ENCODE results near the gene ETFB. TPM values are rescaled to one million over a fixed set of nuclear protein-coding genes. Genes with fewer than 3 reads are reported as not detected.

ETFB gene
- total RNA-seq, 1 experiment from 2014 or later: 114 TPM

DNA sequence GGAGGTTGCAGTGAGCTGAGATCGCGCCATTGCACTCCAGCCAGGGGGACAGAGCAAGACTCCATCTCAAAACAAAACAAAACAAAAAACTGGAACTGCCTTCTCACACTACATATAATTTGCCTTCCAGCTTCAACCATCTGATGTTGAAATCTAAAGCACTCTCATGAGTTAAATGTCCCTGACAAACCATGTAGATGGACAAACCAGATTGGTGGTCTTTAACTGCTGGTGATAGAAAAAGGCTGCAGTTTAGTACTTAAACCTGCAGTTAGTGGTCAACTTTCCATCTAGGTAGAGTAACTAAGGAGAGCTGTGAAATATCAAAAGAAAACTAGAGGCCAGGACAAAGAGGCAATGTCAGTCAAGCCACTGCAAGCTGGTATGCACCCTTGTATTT is 30.0 kb upstream of the ETFB start:
- Mint-ChIP-seq H3K27ac (ENCODE audit: low read depth, unreplicated experiment) (no peak overlapping the region), H3K36me3 (ENCODE audit: insufficient read depth, unreplicated experiment) (no peaks in the 10 kb centered on the region), H3K4me3 (ENCODE audit: unreplicated experiment) (no peak overlapping the region), H3K4me1 (ENCODE audit: insufficient read depth, unreplicated experiment) (peaks cover 7% of the 10 kb centered on the region), H3K9me3 (ENCODE audit: unreplicated experiment) (no peaks in the 10 kb centered on the region), H3K27me3 (ENCODE audit: insufficient read depth, unreplicated experiment) (no peaks in the 10 kb centered on the region)
- CTCF ChIA-PET: interaction anchor here (0.6 to 4.9 kb wide), 13 partner anchors 13 to 264 kb away, joined by 3 to 28 read pairs (median 4); no protein-coding TSS in a partner anchor
- TF ChIP-seq, protein P1, sequence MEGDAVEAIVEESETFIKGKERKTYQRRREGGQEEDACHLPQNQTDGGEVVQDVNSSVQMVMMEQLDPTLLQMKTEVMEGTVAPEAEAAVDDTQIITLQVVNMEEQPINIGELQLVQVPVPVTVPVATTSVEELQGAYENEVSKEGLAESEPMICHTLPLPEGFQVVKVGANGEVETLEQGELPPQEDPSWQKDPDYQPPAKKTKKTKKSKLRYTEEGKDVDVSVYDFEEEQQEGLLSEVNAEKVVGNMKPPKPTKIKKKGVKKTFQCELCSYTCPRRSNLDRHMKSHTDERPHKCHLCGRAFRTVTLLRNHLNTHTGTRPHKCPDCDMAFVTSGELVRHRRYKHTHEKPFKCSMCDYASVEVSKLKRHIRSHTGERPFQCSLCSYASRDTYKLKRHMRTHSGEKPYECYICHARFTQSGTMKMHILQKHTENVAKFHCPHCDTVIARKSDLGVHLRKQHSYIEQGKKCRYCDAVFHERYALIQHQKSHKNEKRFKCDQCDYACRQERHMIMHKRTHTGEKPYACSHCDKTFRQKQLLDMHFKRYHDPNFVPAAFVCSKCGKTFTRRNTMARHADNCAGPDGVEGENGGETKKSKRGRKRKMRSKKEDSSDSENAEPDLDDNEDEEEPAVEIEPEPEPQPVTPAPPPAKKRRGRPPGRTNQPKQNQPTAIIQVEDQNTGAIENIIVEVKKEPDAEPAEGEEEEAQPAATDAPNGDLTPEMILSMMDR (IDR thresholded peaks at IDR 0.05; ENCODE audit: unreplicated experiment): no peak
- no peak for DNase-seq (ENCODE audit: unreplicated experiment)
- no TSS peak for BruUV-seq (replicated peaks)
- intact Hi-C loops (cut with micrococcal nuclease): no loop called here
- POLR2A ChIA-PET: interaction anchor here (0.6 to 1.6 kb wide), 2 partner anchors 10 to 218 kb away, joined by 3 read pairs; no protein-coding TSS in a partner anchor

DNA sequence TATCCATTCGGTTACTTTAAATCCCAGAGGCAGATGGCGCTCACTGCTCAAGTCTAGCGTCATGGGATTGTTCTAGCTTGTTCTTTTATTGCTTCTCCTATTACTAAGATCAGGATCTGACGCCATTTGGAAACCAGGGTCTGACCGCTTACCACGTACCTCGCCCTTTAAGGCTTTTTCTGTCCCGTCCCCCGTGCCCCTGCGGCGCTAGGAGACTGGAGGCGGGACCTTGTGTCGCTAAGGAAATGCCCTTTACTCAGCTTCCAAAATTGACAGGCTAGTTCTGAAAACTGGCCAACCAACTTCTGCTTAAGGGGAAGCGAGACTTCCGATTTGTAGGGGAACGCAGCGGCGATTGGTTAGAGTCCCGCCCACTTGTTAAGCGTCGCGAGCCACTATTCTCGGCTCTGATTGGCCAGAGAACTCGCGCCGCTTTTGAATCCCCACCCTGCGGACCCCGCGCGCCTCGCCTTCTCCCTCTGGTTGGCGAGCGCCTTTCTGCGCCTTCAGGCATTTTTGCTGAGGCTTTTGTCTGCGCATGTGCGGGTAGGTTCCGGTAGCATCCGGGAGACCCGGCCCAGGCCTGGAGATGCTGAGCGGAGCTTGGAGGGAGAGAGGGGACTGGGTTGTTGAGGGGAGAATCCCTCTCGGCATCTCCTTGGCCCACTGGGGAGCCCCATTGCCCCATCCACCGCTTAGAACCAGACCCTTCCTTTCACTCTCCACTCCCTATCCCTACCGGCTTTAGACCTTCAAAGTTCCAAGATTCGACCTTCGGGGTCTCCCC is 28.1 kb upstream of the ETFB start:
- peak; percentile 100 for DNase-seq (ENCODE audit: unreplicated experiment)
- no TSS peak for BruUV-seq (replicated peaks)
- H3K36me3 Mint-ChIP-seq (ENCODE audit: insufficient read depth, unreplicated experiment): no peaks in the 10 kb centered on the region
- peak overlapping the region; percentile 78 for H3K27ac Mint-ChIP-seq (ENCODE audit: low read depth, unreplicated experiment)
- ChIA-PET CTCF (interaction anchor here (0.6 to 1.5 kb wide), 8 partner anchors 13 to 1632 kb away, joined by 3 to 5 read pairs (median 4); partner anchors contain the start of gene GARIN5A), POLR2A (interaction anchor here (0.5 to 1.9 kb wide), 8 partner anchors 9 to 883 kb away, joined by 3 to 11 read pairs (median 4); partner anchors contain the start of genes CLDND2 and JOSD2)
- H3K4me3 Mint-ChIP-seq (ENCODE audit: unreplicated experiment): peak overlapping the region; percentile 82
- TF ChIP-seq, protein P1 (IDR thresholded peaks at IDR 0.05; ENCODE audit: unreplicated experiment): no peak
- H3K27me3 Mint-ChIP-seq (ENCODE audit: insufficient read depth, unreplicated experiment): no peaks in the 10 kb centered on the region
- no peaks in the 10 kb centered on the region for H3K9me3 Mint-ChIP-seq (ENCODE audit: unreplicated experiment)
- peaks cover 7% of the 10 kb centered on the region for H3K4me1 Mint-ChIP-seq (ENCODE audit: insufficient read depth, unreplicated experiment)
- intact Hi-C loops (cut with micrococcal nuclease): loop anchor here (1.0 kb wide), 1 partner anchor 27 kb away; no protein-coding TSS in a partner anchor

DNA sequence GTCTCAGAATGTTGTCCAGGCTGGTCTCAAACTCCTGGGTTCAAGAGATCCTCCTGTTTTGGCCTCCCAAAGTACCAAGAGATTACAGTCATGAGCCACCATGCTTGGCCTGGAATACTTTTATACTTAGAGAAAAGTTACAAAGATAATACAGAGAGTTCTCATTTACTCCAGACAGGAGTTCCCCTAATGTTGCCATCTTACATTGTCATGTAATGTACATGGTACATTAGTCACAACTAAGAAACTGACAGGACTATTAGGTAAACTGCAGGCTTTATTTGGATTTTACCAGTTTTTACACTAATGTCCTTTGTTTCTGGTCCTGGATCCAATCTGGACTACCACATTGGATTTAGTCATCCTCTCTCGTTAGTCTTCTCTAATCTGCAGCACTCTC is 26.5 kb upstream of the ETFB start:
- H3K4me1 Mint-ChIP-seq (ENCODE audit: insufficient read depth, unreplicated experiment): peaks cover 7% of the 10 kb centered on the region
- no peaks in the 10 kb centered on the region for H3K36me3 Mint-ChIP-seq (ENCODE audit: insufficient read depth, unreplicated experiment)
- TF ChIP-seq, protein P1 (IDR thresholded peaks at IDR 0.05; ENCODE audit: unreplicated experiment): no peak
- intact Hi-C loops (cut with micrococcal nuclease): no loop called here
- no peak overlapping the region for H3K27ac Mint-ChIP-seq (ENCODE audit: low read depth, unreplicated experiment)
- no peak overlapping the region for H3K4me3 Mint-ChIP-seq (ENCODE audit: unreplicated experiment)
- ChIA-PET POLR2A (no interaction called here), CTCF (interaction anchor here (0.7 kb wide), 1 partner anchor 87 kb away, joined by 5 read pairs; no protein-coding TSS in a partner anchor)
- no peak for DNase-seq (ENCODE audit: unreplicated experiment)
- no peaks in the 10 kb centered on the region for H3K27me3 Mint-ChIP-seq (ENCODE audit: insufficient read depth, unreplicated experiment)
- BruUV-seq (replicated peaks): no TSS peak
- no peaks in the 10 kb centered on the region for H3K9me3 Mint-ChIP-seq (ENCODE audit: unreplicated experiment)

DNA sequence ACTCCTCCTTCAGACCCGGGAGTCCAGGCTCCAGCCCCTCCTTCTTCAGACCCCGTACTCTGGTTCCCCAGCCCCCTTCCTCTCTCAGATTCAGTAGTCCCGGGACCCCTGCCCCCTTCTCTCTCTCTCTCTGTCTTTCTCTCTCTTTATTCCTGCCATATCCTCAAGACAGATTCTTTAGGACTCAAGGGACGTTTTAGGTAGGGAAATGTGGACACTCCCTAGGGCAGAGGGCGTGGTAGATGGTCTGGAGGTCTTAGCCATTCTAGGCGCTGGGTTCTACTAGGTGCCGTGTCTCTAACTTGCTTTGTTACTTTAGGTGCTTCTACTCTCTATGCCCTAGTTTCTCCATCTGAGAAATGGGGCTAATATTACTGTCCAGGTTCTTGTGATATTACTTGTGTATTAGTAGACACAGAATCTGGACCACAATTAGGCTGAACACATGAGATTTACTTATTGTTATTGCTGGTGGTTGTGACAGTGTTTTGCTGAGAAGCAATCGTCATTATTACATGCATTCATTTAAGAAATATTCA is 25.0 kb upstream of the ETFB start:
- TF ChIP-seq, protein P1 (IDR thresholded peaks at IDR 0.05; ENCODE audit: unreplicated experiment): no peak

More for the DNA sequence above, 25.0 kb upstream of the ETFB start:
- BruUV-seq (replicated peaks): no TSS peak
- Mint-ChIP-seq H3K27ac (ENCODE audit: low read depth, unreplicated experiment) (peak overlapping the region; percentile 7), H3K4me1 (ENCODE audit: insufficient read depth, unreplicated experiment) (peaks cover 7% of the 10 kb centered on the region), H3K9me3 (ENCODE audit: unreplicated experiment) (no peaks in the 10 kb centered on the region), H3K36me3 (ENCODE audit: insufficient read depth, unreplicated experiment) (no peaks in the 10 kb centered on the region), H3K27me3 (ENCODE audit: insufficient read depth, unreplicated experiment) (no peaks in the 10 kb centered on the region), H3K4me3 (ENCODE audit: unreplicated experiment) (no peak overlapping the region)
- ChIA-PET POLR2A (no interaction called here), CTCF (interaction anchor here (0.8 kb wide), 2 partner anchors 386 to 390 kb away, joined by 3 read pairs; no protein-coding TSS in a partner anchor)
- DNase-seq (ENCODE audit: unreplicated experiment): no peak
- intact Hi-C loops (cut with micrococcal nuclease): no loop called here
